Suprapubic skin (tissue), 3 donors: ENCODE measurements around the gene DNAJC5.

Source experiments
- EP300 ChIP-seq: sonication (generic); formaldehyde crosslinking; IDR thresholded peaks from one replicate; pipeline ENCODE4 v1.6.1; 2017; ENCODE audit warnings: antibody characterized with exemption
- POLR2A ChIP-seq, 2 donors: fragments of 450-650 bp; IDR thresholded peaks; one replicate each; pipeline ENCODE4 v1.6.1; 2017; ENCODE audit warnings: antibody characterized with exemption in 2 of 2, mild to moderate bottlenecking in 2 of 2, moderate library complexity in 2 of 2
- TF ChIP-seq, protein P1 (sequence below), 2 donors: fragments of 200-600 bp in 1 of 2; fragments of 450-650 bp in 1 of 2; sonication (generic) in 1 of 2; IDR thresholded peaks; one replicate each; pipeline ENCODE4 v1.5.1; 2016 to 2019; ENCODE audit warnings: antibody characterized with exemption in 2 of 2, mild to moderate bottlenecking in 1 of 2, moderate library complexity in 1 of 2

DNA sequence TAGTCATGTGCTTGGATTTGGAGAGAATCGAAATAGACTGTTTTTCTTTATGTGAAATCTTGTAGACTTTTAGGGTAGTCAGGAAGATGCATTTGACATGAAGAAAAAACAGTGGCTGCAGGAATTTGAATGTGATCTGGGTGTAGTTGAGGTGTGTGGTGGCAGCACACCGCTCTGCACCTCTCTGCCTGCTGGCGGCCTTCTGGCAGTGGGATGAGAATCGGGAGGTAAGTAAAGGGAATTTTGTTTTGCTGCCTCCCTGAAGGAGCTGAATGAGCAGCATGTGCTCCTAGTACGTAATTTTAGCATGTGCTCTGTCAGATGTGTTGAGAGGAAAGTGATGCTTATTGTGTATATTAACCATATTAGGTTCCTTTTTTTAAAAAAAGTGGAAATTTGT, 26.7 kb upstream of the DNAJC5 start:
- TF ChIP-seq, protein P1, sequence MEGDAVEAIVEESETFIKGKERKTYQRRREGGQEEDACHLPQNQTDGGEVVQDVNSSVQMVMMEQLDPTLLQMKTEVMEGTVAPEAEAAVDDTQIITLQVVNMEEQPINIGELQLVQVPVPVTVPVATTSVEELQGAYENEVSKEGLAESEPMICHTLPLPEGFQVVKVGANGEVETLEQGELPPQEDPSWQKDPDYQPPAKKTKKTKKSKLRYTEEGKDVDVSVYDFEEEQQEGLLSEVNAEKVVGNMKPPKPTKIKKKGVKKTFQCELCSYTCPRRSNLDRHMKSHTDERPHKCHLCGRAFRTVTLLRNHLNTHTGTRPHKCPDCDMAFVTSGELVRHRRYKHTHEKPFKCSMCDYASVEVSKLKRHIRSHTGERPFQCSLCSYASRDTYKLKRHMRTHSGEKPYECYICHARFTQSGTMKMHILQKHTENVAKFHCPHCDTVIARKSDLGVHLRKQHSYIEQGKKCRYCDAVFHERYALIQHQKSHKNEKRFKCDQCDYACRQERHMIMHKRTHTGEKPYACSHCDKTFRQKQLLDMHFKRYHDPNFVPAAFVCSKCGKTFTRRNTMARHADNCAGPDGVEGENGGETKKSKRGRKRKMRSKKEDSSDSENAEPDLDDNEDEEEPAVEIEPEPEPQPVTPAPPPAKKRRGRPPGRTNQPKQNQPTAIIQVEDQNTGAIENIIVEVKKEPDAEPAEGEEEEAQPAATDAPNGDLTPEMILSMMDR (IDR thresholded peaks at IDR 0.05): no peak
- TF ChIP-seq EP300 (no peak), POLR2A (IDR thresholded peaks at IDR 0.05) (no peak)
